ENCODE measurements around the gene KIR2DL4.
"Not testable (repeated sequence)": the region's sequence is repeated elsewhere in the genome, so short reads cannot be mapped to it uniquely, and the experiment has no call there.

The KIR2DL4 gene

DNA sequence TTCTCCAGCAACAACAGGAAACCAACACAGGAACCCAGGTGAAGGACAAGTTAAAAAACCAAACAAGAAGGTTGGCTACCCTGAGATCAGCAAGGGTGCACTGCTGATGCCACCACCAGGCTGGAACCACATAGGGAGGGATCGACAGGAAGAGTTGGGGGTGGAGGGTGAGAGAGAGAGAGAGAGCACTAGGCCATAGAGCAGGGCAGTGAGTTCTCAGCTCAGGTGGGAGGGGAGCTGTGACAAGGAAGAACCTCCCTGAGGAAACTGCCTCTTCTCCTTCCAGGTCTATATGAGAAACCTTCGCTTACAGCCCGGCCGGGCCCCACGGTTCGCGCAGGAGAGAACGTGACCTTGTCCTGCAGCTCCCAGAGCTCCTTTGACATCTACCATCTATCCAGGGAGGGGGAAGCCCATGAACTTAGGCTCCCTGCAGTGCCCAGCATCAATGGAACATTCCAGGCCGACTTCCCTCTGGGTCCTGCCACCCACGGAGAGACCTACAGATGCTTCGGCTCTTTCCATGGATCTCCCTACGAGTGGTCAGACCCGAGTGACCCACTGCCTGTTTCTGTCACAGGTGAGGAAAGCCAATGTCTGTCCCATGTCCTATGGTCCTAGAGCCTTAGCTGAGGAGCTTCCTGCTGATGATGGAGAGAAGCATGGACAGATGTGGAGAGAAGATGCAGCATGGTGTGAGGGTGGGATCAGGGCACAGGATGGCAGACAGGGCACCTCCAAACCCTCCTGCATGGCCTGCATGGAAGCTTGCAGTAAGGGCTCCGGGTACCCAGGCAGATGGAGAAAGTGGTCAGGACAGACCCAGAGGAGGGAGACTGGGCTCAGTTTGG is 2.5 kb downstream of the KIR2DL4 start:
- DNase-seq = no peak

DNA sequence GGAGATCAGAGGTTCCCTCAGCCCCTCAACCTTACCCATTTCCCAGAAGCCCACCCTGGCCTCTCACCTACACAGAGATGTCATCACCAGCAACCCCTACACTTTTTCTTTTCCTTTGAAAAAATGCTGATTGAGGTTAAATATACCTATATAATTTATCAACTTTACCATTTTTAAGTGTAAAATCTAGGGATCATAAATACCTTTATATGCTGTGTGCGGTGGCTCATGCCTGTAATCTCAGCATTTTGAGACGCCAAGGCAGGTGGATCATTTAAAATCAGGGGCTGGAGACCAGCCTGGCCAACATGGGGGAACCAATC is 3.1 kb downstream of the KIR2DL4 start:
- DNase-seq = no peak

GRCh38 chr19:54814571-54814970 is 11.2 kb downstream of the KIR2DL4 start:
- DNase-seq = not testable (repeated sequence)

GRCh38 chr19:54816251-54816650 is 12.8 kb downstream of the KIR2DL4 start, which contains the start of gene KIR3DL1:
TSS of gene KIR3DL1 (plus strand) at chr19:54816468.
- not testable (repeated sequence) for DNase-seq

GRCh38 chr19:54817670-54818536 is 14.5 kb downstream of the KIR2DL4 start:
- DNase-seq = no peak

- DNase-seq = not testable (repeated sequence)
These were observed 21.0 kb downstream of the KIR2DL4 start for GRCh38 chr19:54824416-54824815.

- not testable (repeated sequence) for DNase-seq
These were observed 21.9 kb downstream of the KIR2DL4 start for GRCh38 chr19:54825326-54825725.

GRCh38 chr19:54828064-54828463 is 24.7 kb downstream of the KIR2DL4 start:
- DNase-seq = not testable (repeated sequence)

DNA sequence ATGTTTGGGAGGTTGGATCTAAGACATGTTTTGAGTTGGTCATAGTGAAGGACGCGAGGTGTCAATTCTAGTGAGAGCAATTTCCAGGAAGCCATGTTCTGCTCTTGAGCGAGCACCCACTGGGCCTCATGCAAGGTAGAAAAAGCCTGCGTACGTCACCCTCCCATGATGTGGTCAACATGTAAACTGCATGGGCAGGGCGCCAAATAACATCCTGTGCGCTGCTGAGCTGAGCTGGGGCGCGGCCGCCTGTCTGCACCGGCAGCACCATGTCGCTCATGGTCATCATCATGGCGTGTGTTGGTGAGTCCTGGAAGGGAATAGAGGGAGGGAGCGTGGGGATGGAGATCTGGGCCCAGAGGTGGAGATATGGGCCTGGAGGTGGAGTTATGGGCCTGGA is 29.1 kb downstream of the KIR2DL4 start, which contains the start of gene KIR2DS4:
Gene KIR2DS4, plus strand, starts transcription at position 181 of the 400 bp plus-strand sequence.
- not testable (repeated sequence) for DNase-seq

- not testable (repeated sequence) for DNase-seq
These were observed 31.7 kb downstream of the KIR2DL4 start for GRCh38 chr19:54835126-54835525.

DNA sequence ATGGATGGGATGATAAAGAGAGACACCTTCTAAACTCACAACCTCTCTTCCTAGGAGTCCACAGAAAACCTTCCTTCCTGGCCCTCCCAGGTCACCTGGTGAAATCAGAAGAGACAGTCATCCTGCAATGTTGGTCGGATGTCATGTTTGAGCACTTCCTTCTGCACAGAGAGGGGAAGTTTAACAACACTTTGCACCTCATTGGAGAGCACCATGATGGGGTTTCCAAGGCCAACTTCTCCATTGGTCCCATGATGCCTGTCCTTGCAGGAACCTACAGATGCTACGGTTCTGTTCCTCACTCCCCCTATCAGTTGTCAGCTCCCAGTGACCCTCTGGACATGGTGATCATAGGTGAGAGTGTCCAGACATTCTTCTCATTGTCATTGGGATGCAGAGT is 34.1 kb downstream of the KIR2DL4 start:
- DNase-seq = not testable (repeated sequence)

- not testable (repeated sequence) for DNase-seq
These were observed 39.8 kb downstream of the KIR2DL4 start for GRCh38 chr19:54843171-54843570.

GRCh38 chr19:54850061-54850640 is 46.7 kb downstream of the KIR2DL4 start, which contains the start of gene KIR3DL2:
TSS of gene KIR3DL2 (plus strand) at chr19:54850443. CDS start at chr19:54850476, 33 bp downstream.
- not testable (repeated sequence) for DNase-seq

GRCh38 chr19:54850930-54851329 is 47.5 kb downstream of the KIR2DL4 start:
- DNase-seq = no peak

GRCh38 chr19:54851353-54851752 is 47.9 kb downstream of the KIR2DL4 start:
- no peak for DNase-seq

DNA sequence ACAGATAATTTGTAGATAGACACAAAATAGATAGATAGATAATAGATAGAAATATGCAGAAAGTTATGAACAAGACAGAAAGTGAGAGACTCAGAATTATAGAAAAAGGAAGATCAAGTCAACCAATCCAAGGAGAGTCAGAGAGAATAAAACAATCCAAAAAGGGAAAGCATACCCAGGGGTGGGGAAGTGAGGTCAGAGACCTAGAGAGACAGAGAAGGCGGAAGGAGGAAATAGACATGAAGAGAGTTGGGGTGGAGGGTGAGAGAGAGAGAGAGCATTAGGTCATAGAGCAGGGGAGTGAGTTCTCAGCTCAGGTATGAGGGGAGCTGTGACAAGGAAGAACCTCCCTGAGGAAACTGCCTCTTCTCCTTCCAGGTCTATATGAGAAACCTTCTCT is 51.8 kb downstream of the KIR2DL4 start:
- DNase-seq = not testable (repeated sequence)

DNA sequence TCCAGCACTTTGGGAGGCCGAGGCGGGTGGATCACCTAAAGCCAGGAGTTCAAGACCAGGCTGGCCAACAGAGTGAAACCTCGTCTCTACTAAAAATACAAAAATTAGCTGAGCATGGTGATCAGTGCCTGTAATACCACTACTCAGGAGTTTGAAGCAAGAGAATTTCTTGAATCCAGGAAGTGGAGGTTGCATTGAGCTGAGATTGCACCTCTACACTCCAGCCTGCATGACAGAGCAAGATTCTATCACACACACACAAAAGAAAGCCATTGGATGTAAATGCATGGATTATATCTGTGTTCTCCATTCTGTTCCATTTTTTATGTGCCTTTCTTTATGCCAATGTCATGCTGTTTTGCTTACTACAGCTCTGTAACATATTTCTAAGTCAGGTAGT is 55.1 kb downstream of the KIR2DL4 start:
- DNase-seq = not testable (repeated sequence)

DNA sequence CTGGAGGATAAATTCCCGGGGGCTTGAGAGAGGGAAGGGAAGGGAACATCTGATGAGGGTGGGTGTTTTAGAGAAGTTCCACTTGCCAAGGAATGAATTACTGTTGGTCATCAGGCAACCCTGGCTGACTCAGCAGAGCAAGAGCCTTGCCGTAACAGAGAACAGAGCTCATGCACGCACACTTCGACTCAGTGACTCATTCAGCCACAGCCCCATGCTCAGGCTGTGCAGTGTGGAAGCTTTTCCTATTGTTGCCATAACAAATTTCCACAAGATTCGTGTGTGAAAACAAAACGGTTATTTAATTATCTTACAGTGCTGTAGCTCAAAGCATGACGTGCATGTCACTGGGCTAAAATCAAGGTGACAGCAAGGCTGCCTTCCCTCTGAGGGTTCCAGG is 56.0 kb downstream of the KIR2DL4 start:
- DNase-seq = not testable (repeated sequence)

DNA sequence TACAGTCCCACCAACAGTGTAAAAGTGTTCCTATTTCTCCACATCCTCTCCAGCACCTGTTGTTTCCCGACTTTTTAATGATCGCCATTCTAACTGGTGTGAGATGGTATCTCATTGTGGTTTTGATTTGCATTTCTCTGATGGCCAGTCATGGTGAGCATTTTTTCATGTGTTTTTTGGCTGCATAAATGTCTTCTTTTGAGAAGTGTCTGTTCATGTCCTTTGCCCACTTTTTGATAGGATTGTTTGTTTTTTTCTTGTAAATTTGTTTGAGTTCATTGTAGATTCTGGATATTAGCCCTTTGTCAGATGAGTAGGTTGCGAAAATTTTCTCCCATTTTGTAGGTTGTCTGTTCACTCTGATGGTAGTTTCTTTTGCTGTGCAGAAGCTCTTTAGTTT is 60.0 kb downstream of the KIR2DL4 start:
- DNase-seq = not testable (repeated sequence)

Measured in DMS153 (cell line).